Panc1 (cell line): ENCODE results near the gene ZBTB7C. TPM values are rescaled to one million over a fixed set of nuclear protein-coding genes. Genes with fewer than 3 reads are reported as not detected.

ENCODE experiments used
- ATAC-seq: fragments of 200-7000 bp; cut with Tn5 transposase; 2 replicates; pipeline ENCODE4 v1.9.1; 2020; ENCODE audit warnings: mild to moderate bottlenecking, moderate library complexity
- BruUV-seq: library from RNA; stranded (reverse); fragments of 400-500 nt; replicated peaks from 2 replicates; lab custom pipeline; 2021; lab: Mats Ljungman, UMichigan
- CTCF ChIA-PET: fragments of 300-600 bp; sonication (Branson Sonifier 250); formaldehyde crosslinking; loops from one replicate; lab custom pipeline; 2022; ENCODE audit warnings: antibody characterized with exemption; lab: Charles Lee
- POLR2A ChIA-PET: fragments of 300-600 bp; sonication (Branson Sonifier 250); formaldehyde crosslinking; loops from one replicate; lab custom pipeline; 2022; ENCODE audit warnings: antibody characterized with exemption; lab: Charles Lee
- DNase-seq: peaks from one replicate; pipeline ENCODE4 v3.0.0-alpha.2; 2010; ENCODE audit warnings: low read depth, low spot score
- H3K27ac ChIP-seq: 2 replicates; pipeline ENCODE4 v1.5.1; 2011; ENCODE audit warnings: mild to moderate bottlenecking, low read length, inconsistent platforms
- H3K27me3 ChIP-seq: fragments of 200-500 bp; sonication (Bioruptor generic); 2 replicates; pipeline ENCODE4 v1.6.0; 2014; ENCODE audit warnings: low read length, inconsistent platforms; ENCODE audit not compliant: control insufficient read depth, insufficient read depth
- H3K36me3 ChIP-seq: fragments of 200-500 bp; sonication (Bioruptor generic); 2 replicates; pipeline ENCODE4 v1.5.1; 2014; ENCODE audit warnings: inconsistent platforms, mild to moderate bottlenecking, low read length, moderate library complexity; ENCODE audit not compliant: control insufficient read depth, insufficient read depth
- H3K4me1 ChIP-seq: 2 replicates; pipeline ENCODE4 v1.5.1; 2011; ENCODE audit warnings: inconsistent platforms, mild to moderate bottlenecking, low read length, moderate library complexity; ENCODE audit not compliant: control insufficient read depth, insufficient read depth
- H3K4me3 ChIP-seq, 2 experiments: 2 replicates each; pipeline ENCODE4 v1.5.1; 2011 to 2012; ENCODE audit warnings: low read depth in 2 of 2, low read length in 2 of 2, mild to moderate bottlenecking in 2 of 2, inconsistent platforms in 1 of 2, moderate library complexity in 1 of 2
- H3K9me3 ChIP-seq: fragments of 200-500 bp; sonication (Bioruptor generic); 2 replicates; pipeline ENCODE4 v1.5.1; 2014; ENCODE audit warnings: low read depth, mild to moderate bottlenecking, inconsistent platforms, low read length, moderate library complexity; ENCODE audit not compliant: control insufficient read depth, insufficient read depth
- POLR2AphosphoS5 ChIP-seq: IDR thresholded peaks from 2 replicates; pipeline ENCODE4 v1.6.1; 2012; ENCODE audit warnings: mild to moderate bottlenecking, low read depth, low read length, moderate library complexity
- SIN3A ChIP-seq: IDR thresholded peaks from 2 replicates; pipeline ENCODE4 v1.6.1; 2012; ENCODE audit warnings: low read depth, mild to moderate bottlenecking, low read length, moderate library complexity, borderline replicate concordance; ENCODE audit not compliant: insufficient read depth
- TCF7L2 ChIP-seq: IDR thresholded peaks from 2 replicates; pipeline ENCODE4 v1.6.1; 2011; ENCODE audit warnings: mild to moderate bottlenecking, low read depth, low read length, inconsistent platforms
- in situ Hi-C: cut with HindIII; loops from 2 replicates; pipeline ENCODE4 v1.10.0; 2016; ENCODE audit warnings: low sequenced_read_pairs, low pct_unique_long_range_greater_than_20kb
- intact Hi-C: fragments of 100-400 bp; cut with micrococcal nuclease; formaldehyde crosslinking; loops from one replicate; pipeline ENCODE4 v1.10.0; 2022; ENCODE audit not compliant: unreplicated experiment
- total RNA-seq: library from RNA; stranded (reverse); gene quantifications from one replicate; pipeline ENCODE4 v1.2.1, GENCODE V29; 2021; ENCODE audit not compliant: unreplicated experiment
- TF ChIP-seq, protein P1 (sequence below): fragments of 450-650 bp; IDR thresholded peaks from 2 replicates; pipeline ENCODE4 v1.5.1; 2017; ENCODE audit warnings: mild to moderate bottlenecking
- TF ChIP-seq, protein P2 (sequence below), 2 experiments: IDR thresholded peaks; 2 replicates each; pipeline ENCODE4 v1.6.1; 2011 to 2012; ENCODE audit warnings: low read depth in 2 of 2, control low read depth in 1 of 2, low read length in 1 of 2, mild to moderate bottlenecking in 1 of 2, moderate library complexity in 1 of 2; ENCODE audit not compliant: insufficient read depth in 1 of 2

Gene ZBTB7C
- total RNA-seq, 1 experiment from 2014 or later: 0.03 TPM

DNA sequence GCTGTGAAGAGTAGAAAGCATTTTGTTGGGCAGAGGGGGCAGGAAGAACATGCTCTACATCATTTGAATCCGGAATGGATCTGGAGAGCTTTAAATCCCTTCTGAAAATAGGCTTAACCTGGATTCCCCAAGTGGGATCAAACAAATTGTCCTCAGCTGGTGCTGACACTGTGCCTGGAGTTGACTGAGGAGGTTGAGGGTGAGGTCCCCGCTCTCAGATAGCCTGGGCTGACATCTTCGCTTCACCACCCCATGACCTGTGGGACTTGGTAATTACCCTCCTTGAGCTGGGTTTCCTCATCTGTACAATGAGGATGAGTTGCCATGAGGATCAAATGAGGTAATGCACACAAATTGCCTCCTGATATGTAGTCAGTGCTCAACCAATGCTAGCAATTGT, 360.9 kb downstream of the ZBTB7C start:
- intact Hi-C loops: no loop called here
- Histone ChIP-seq H3K27ac (no peak overlapping the region), H3K27me3 (no peaks in the 10 kb centered on the region; the same call in 1 of the 2 replicates), H3K4me1 (no peaks in the 10 kb centered on the region), H3K36me3 (no peaks in the 10 kb centered on the region), H3K4me3 (no peak overlapping the region), H3K9me3 (no peaks in the 10 kb centered on the region)
- CTCF ChIA-PET: no interaction called here
- no peak for DNase-seq
- TF ChIP-seq, protein P1, sequence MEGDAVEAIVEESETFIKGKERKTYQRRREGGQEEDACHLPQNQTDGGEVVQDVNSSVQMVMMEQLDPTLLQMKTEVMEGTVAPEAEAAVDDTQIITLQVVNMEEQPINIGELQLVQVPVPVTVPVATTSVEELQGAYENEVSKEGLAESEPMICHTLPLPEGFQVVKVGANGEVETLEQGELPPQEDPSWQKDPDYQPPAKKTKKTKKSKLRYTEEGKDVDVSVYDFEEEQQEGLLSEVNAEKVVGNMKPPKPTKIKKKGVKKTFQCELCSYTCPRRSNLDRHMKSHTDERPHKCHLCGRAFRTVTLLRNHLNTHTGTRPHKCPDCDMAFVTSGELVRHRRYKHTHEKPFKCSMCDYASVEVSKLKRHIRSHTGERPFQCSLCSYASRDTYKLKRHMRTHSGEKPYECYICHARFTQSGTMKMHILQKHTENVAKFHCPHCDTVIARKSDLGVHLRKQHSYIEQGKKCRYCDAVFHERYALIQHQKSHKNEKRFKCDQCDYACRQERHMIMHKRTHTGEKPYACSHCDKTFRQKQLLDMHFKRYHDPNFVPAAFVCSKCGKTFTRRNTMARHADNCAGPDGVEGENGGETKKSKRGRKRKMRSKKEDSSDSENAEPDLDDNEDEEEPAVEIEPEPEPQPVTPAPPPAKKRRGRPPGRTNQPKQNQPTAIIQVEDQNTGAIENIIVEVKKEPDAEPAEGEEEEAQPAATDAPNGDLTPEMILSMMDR: no peak
- TF ChIP-seq, protein P2, sequence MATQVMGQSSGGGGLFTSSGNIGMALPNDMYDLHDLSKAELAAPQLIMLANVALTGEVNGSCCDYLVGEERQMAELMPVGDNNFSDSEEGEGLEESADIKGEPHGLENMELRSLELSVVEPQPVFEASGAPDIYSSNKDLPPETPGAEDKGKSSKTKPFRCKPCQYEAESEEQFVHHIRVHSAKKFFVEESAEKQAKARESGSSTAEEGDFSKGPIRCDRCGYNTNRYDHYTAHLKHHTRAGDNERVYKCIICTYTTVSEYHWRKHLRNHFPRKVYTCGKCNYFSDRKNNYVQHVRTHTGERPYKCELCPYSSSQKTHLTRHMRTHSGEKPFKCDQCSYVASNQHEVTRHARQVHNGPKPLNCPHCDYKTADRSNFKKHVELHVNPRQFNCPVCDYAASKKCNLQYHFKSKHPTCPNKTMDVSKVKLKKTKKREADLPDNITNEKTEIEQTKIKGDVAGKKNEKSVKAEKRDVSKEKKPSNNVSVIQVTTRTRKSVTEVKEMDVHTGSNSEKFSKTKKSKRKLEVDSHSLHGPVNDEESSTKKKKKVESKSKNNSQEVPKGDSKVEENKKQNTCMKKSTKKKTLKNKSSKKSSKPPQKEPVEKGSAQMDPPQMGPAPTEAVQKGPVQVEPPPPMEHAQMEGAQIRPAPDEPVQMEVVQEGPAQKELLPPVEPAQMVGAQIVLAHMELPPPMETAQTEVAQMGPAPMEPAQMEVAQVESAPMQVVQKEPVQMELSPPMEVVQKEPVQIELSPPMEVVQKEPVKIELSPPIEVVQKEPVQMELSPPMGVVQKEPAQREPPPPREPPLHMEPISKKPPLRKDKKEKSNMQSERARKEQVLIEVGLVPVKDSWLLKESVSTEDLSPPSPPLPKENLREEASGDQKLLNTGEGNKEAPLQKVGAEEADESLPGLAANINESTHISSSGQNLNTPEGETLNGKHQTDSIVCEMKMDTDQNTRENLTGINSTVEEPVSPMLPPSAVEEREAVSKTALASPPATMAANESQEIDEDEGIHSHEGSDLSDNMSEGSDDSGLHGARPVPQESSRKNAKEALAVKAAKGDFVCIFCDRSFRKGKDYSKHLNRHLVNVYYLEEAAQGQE (IDR thresholded peaks at IDR 0.05; ENCODE audit: insufficient read depth in 1 of 2, low read depth in 2 of 2, low read length in 1 of 2): no peak
- TF ChIP-seq TCF7L2: no peak
- no peak for TF ChIP-seq SIN3A
- POLR2A ChIA-PET: no interaction called here
- in situ Hi-C loops: no loop called here
- ATAC-seq: no peak
- no TSS peak for BruUV-seq

DNA sequence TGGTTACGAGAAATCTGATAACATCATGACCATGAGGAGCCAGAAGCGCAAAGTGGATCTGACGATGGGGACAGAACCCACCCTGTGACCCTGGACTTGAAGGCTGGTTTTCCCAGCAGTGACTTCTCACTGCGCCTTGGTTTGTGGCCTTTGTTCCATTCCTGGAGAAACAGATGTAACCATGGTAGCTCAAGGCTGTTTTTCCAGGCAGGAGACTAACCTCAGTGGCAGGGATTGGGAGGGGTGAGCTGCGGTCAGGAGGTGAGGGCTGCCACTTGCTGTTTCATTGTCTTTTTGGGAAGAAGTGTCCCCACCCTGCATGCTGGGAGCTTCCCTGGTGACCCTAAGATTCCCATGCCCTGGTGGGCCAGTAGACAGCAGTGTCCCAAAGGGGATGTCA, 362.3 kb downstream of the ZBTB7C start:
- TF ChIP-seq POLR2AphosphoS5: no peak
- TF ChIP-seq, protein P2 (IDR thresholded peaks at IDR 0.05; ENCODE audit: insufficient read depth in 1 of 2, low read depth in 2 of 2, low read length in 1 of 2): no peak
- no peak for TF ChIP-seq SIN3A
- BruUV-seq: no TSS peak
- CTCF ChIA-PET: no interaction called here

More for the DNA sequence above, 362.3 kb downstream of the ZBTB7C start:
- no peak overlapping the region for H3K4me3 ChIP-seq
- no peak for ATAC-seq
- no peaks in the 10 kb centered on the region for H3K36me3 ChIP-seq
- no peaks in the 10 kb centered on the region for H3K9me3 ChIP-seq
- POLR2A ChIA-PET: no interaction called here
- H3K4me1 ChIP-seq: no peaks in the 10 kb centered on the region
- in situ Hi-C loops: no loop called here
- no peaks in the 10 kb centered on the region; the same call in 1 of the 2 replicates for H3K27me3 ChIP-seq
- intact Hi-C loops: no loop called here
- DNase-seq: no peak
- no peak overlapping the region for H3K27ac ChIP-seq
